Activated T-helper 2 cell treated with anti-CD3 and anti-CD28 coated beads, Interferon-gamma antibody, Interleukin-2, Interleukin-4, amounts not matched to agents 10 μg/mL and 5 μg/mL and 100 μg/mL, durations not matched to agents 14 hours and 24 hours and 36 hours (primary cell): Measurements from ENCODE around the gene ETDB. TPM values are rescaled to one million over a fixed set of nuclear protein-coding genes. Genes with fewer than 3 reads are reported as not detected.
"Not testable (repeated sequence)": the region's sequence is repeated elsewhere in the genome, so short reads cannot be mapped to it uniquely, and the experiment has no call there.

ENCODE experiments used
- DNase-seq: peaks from one replicate; pipeline ENCODE4 v3.0.0; 2021; ENCODE audit warnings: low spot score
- H3K27ac Mint-ChIP-seq: one replicate; pipeline ENCODE4 v1.8.0; 2021; ENCODE audit warnings: mixed read lengths
- H3K27me3 Mint-ChIP-seq: one replicate; pipeline ENCODE4 v1.8.0; 2021; ENCODE audit warnings: low read depth, mixed read lengths
- H3K36me3 Mint-ChIP-seq: one replicate; pipeline ENCODE4 v1.8.0; 2021; ENCODE audit warnings: low read depth, mixed read lengths
- H3K4me1 Mint-ChIP-seq: one replicate; pipeline ENCODE4 v1.8.0; 2021; ENCODE audit warnings: low read depth, mixed read lengths
- H3K4me3 Mint-ChIP-seq: one replicate; pipeline ENCODE4 v1.8.0; 2021; ENCODE audit warnings: low read depth, mild to moderate bottlenecking, moderate library complexity, mixed read lengths
- H3K9me3 Mint-ChIP-seq: one replicate; pipeline ENCODE4 v1.8.0; 2021; ENCODE audit warnings: mixed read lengths
- intact Hi-C: fragments of 100-400 bp; cut with micrococcal nuclease; formaldehyde crosslinking; loops from one replicate; pipeline ENCODE4 v1.15.1; 2023
- total RNA-seq: library from RNA; stranded (reverse); gene quantifications from 2 replicates; pipeline ENCODE4 v1.2.3, GENCODE V29; 2022

The ETDB gene
- not detected in 2 replicates for total RNA-seq

GRCh38 chrX:135120056-135120576 lies at the start of gene ETDB:
Gene ETDB, minus strand, starts transcription at chrX:135120526. Its CDS starts 1,265 bp downstream, at chrX:135119261.
- H3K4me3 Mint-ChIP-seq, H3K27me3 Mint-ChIP-seq, H3K36me3 Mint-ChIP-seq, H3K27ac Mint-ChIP-seq, H3K9me3 Mint-ChIP-seq, DNase-seq, H3K4me1 Mint-ChIP-seq, intact Hi-C loops: not testable (repeated sequence)

GRCh38 chrX:135169534-135169933 lies 49.2 kb upstream of the ETDB start:
- H3K27ac Mint-ChIP-seq, H3K4me3 Mint-ChIP-seq, DNase-seq, H3K9me3 Mint-ChIP-seq, H3K27me3 Mint-ChIP-seq, H3K36me3 Mint-ChIP-seq, H3K4me1 Mint-ChIP-seq, intact Hi-C loops: not testable (repeated sequence)

DNA sequence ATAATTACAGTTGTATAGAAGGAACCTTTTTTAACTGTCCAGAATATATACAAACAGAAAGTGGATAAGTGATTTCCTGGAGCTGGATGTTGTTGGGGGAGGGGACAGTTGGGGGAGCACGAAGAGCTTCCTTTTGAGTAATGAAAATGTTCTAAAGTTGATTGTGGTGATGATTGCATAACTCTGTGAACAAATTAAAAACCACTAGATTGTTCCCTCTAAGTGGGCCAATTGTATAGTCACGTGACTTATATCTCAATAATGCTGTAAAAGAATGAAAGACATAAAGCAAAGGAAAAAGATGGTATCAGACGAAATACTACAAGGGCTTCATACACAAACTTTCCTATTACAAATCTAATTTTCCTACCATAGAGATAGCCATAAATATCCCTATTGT lies 48.2 kb upstream of the ETDB start:
- Mint-ChIP-seq H3K27ac (no peak overlapping the region), H3K36me3 (no peaks in the 10 kb centered on the region), H3K4me3 (no peak overlapping the region), H3K4me1 (peaks cover 3% of the 10 kb centered on the region), H3K27me3 (peaks cover 7% of the 10 kb centered on the region), H3K9me3 (no peaks in the 10 kb centered on the region)
- no peak for DNase-seq
- intact Hi-C loops, result no loop called here

DNA sequence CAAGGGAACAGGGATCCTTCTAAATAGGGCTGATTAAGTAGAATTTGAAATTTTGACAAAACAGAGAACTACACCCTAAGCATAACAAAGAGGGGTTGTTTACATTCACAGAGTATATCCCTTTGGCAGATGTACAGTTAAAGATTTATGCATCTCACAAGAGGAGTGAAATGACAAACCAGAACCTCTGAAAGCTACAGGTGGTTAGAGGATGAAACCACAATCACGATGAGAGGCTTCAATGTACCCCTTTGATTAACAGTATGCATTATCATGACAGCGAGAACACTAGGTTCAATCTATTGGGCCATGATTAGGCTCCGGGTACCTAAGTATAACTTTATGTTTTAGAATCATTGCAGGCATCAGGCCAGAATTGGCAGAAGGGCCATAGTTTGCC lies 34.4 kb upstream of the ETDB start:
- H3K27me3 Mint-ChIP-seq, intact Hi-C loops, DNase-seq, H3K9me3 Mint-ChIP-seq, H3K4me3 Mint-ChIP-seq, H3K36me3 Mint-ChIP-seq, H3K4me1 Mint-ChIP-seq, H3K27ac Mint-ChIP-seq: not testable (repeated sequence)

- H3K9me3 Mint-ChIP-seq, DNase-seq, H3K4me3 Mint-ChIP-seq, H3K4me1 Mint-ChIP-seq, intact Hi-C loops, H3K36me3 Mint-ChIP-seq, H3K27ac Mint-ChIP-seq, H3K27me3 Mint-ChIP-seq: not testable (repeated sequence)
Measured at GRCh38 chrX:135126145-135126544, 5.8 kb upstream of the ETDB start.

- DNase-seq, H3K4me3 Mint-ChIP-seq, intact Hi-C loops, H3K27ac Mint-ChIP-seq, H3K4me1 Mint-ChIP-seq, H3K36me3 Mint-ChIP-seq, H3K27me3 Mint-ChIP-seq, H3K9me3 Mint-ChIP-seq: not testable (repeated sequence)
Measured at GRCh38 chrX:135116064-135116463, 4.3 kb downstream of the ETDB start.

- Mint-ChIP-seq H3K4me3 (no peak overlapping the region), H3K27me3 (peaks cover 15% of the 10 kb centered on the region), H3K9me3 (no peaks in the 10 kb centered on the region), H3K27ac (no peak overlapping the region), H3K36me3 (no peaks in the 10 kb centered on the region), H3K4me1 (peaks cover 1% of the 10 kb centered on the region)
- intact Hi-C loops, result no loop called here
- DNase-seq, result no peak
Measured at GRCh38 chrX:135114392-135114791, 5.9 kb downstream of the ETDB start.

DNA sequence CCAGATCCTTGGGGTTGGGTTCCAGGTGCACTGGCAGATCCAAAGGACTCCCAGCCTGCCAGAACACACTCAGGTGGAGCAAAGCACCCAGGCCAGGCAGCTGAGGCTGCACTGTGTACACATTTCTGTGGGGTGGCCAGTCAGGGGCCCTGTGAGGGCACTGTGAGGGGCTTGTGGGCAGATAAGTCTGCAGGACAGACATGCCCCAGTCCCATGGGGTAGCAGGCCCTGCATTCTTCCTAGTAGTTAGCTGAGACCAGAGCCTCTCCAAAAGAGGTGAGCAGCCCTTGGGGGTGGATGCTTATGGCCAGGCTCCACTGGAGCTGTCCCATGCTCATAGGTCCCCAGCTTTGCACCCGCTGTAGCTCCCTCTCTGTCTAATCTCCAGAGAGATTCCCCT lies 7.6 kb downstream of the ETDB start:
- no peaks in the 10 kb centered on the region for H3K9me3 Mint-ChIP-seq
- no peak overlapping the region for H3K4me3 Mint-ChIP-seq
- H3K27me3 Mint-ChIP-seq, result peaks cover 28% of the 10 kb centered on the region
- no peak for DNase-seq
- H3K36me3 Mint-ChIP-seq, result no peaks in the 10 kb centered on the region
- no peak overlapping the region for H3K27ac Mint-ChIP-seq
- peaks cover 1% of the 10 kb centered on the region for H3K4me1 Mint-ChIP-seq
- intact Hi-C loops, result no loop called here

- H3K4me3 Mint-ChIP-seq, result no peak overlapping the region
- intact Hi-C loops, result no loop called here
- H3K27me3 Mint-ChIP-seq, result peaks cover 30% of the 10 kb centered on the region
- H3K9me3 Mint-ChIP-seq, result no peaks in the 10 kb centered on the region
- H3K27ac Mint-ChIP-seq, result no peak overlapping the region
- peaks cover 1% of the 10 kb centered on the region for H3K4me1 Mint-ChIP-seq
- H3K36me3 Mint-ChIP-seq, result no peaks in the 10 kb centered on the region
- no peak for DNase-seq
Measured at GRCh38 chrX:135112096-135112729, 8.1 kb downstream of the ETDB start.

DNA sequence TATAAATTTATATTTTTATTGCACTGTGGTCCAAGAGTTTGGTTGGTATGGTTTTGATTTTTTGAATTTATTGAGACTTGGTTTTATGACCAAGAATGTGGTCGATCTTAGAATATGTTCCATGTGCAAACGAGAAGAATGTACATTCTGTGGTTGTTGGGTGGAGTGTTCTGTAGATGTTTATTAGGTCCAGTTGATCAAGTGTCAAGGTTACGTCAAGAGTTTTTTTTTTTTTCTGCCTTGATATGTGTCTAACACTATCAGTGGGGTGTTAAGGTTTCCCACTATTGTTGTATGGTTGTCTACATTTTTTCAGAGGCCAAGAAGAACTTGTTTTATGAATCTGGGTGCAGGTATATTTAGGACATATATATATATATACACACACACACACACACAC lies 10.8 kb downstream of the ETDB start:
- H3K36me3 Mint-ChIP-seq, result no peaks in the 10 kb centered on the region
- H3K4me1 Mint-ChIP-seq, result peaks cover 1% of the 10 kb centered on the region
- no peak for DNase-seq
- peaks cover 38% of the 10 kb centered on the region for H3K27me3 Mint-ChIP-seq
- H3K9me3 Mint-ChIP-seq, result no peaks in the 10 kb centered on the region
- intact Hi-C loops, result no loop called here
- no peak overlapping the region for H3K4me3 Mint-ChIP-seq
- H3K27ac Mint-ChIP-seq, result no peak overlapping the region

DNA sequence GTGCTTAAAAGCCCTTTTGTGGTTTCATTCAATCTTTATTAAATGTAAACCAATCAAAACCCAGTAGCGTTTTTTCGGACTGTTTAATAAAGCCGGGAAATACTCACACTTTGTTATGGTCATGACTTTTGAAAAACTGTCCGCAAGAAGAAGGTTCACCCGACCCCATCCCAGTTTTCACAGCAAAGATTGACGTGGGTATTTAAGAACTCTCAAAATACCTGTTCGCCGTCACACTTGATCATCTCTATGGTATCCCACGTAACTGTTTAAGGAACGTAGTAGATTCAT lies 20.9 kb downstream of the ETDB start:
- H3K27ac Mint-ChIP-seq, result no peak overlapping the region

GRCh38 chrX:135097196-135097744 lies 23.1 kb downstream of the ETDB start:
- H3K4me1 Mint-ChIP-seq, intact Hi-C loops, H3K27ac Mint-ChIP-seq, H3K9me3 Mint-ChIP-seq, DNase-seq, H3K36me3 Mint-ChIP-seq: not testable (repeated sequence)
- H3K27me3 Mint-ChIP-seq, result peaks cover 31% of the 10 kb centered on the region
- peak overlapping the region; percentile 38 for H3K4me3 Mint-ChIP-seq

More for the DNA sequence above, 20.9 kb downstream of the ETDB start:
- intact Hi-C loops, result no loop called here
- Mint-ChIP-seq H3K4me1 (peaks cover 5% of the 10 kb centered on the region), H3K27me3 (peaks cover 46% of the 10 kb centered on the region), H3K4me3 (peak overlapping the region; percentile 47), H3K9me3 (no peaks in the 10 kb centered on the region), H3K36me3 (no peaks in the 10 kb centered on the region)
- DNase-seq, result no peak

GRCh38 chrX:135095715-135096114 lies 24.6 kb downstream of the ETDB start:
- no peak for DNase-seq
- Mint-ChIP-seq H3K4me1 (peaks cover 5% of the 10 kb centered on the region), H3K36me3 (no peaks in the 10 kb centered on the region), H3K27me3 (peaks cover 30% of the 10 kb centered on the region), H3K27ac (no peak overlapping the region), H3K4me3 (no peak overlapping the region), H3K9me3 (no peaks in the 10 kb centered on the region)
- intact Hi-C loops, result no loop called here

- no peaks in the 10 kb centered on the region for H3K9me3 Mint-ChIP-seq
- H3K36me3 Mint-ChIP-seq, result no peaks in the 10 kb centered on the region
- intact Hi-C loops, result no loop called here
- no peak for DNase-seq
- no peak overlapping the region for H3K4me3 Mint-ChIP-seq
- peaks cover 23% of the 10 kb centered on the region for H3K27me3 Mint-ChIP-seq
- H3K27ac Mint-ChIP-seq, result no peak overlapping the region
- H3K4me1 Mint-ChIP-seq, result peaks cover 5% of the 10 kb centered on the region
Measured at GRCh38 chrX:135094726-135095125, 25.6 kb downstream of the ETDB start.
